Brain microvascular endothelial cell (primary cell): ENCODE measurements around the gene DPF1.

Source experiments
- DNase-seq: peaks from one replicate; pipeline ENCODE4 v3.0.0-alpha.2; 2020
- H3K27ac ChIP-seq: fragments of 250-450 bp; sonication (Bioruptor Pico); 2 replicates; pipeline ENCODE4 v1.5.1; 2020; ENCODE audit warnings: mild to moderate bottlenecking, moderate library complexity
- H3K27me3 ChIP-seq: fragments of 250-450 bp; sonication (Bioruptor Pico); replicated peaks from 2 replicates; pipeline ENCODE4 v1.5.1; 2020; ENCODE audit warnings: mild to moderate bottlenecking
- H3K36me3 ChIP-seq: fragments of 250-450 bp; sonication (Bioruptor Pico); replicated peaks from 2 replicates; pipeline ENCODE4 v1.5.1; 2020; ENCODE audit warnings: mild to moderate bottlenecking
- H3K4me3 ChIP-seq: 2 replicates; pipeline ENCODE4 v1.5.1; 2011; ENCODE audit warnings: low read depth, mild to moderate bottlenecking, control low read depth, low read length, moderate library complexity
- in situ Hi-C: cut with HindIII; loops from 2 replicates; pipeline ENCODE4 v1.10.0; 2017; ENCODE audit warnings: low sequenced_read_pairs, low pct_ligation_motif_present
- TF ChIP-seq, protein P1 (sequence below): IDR thresholded peaks from 2 replicates; pipeline ENCODE4 v1.5.1; 2011; ENCODE audit warnings: low read depth, mild to moderate bottlenecking, moderate library complexity, low read length, control low read depth, inconsistent platforms; ENCODE audit errors: missing control alignments

The DPF1 gene

DNA sequence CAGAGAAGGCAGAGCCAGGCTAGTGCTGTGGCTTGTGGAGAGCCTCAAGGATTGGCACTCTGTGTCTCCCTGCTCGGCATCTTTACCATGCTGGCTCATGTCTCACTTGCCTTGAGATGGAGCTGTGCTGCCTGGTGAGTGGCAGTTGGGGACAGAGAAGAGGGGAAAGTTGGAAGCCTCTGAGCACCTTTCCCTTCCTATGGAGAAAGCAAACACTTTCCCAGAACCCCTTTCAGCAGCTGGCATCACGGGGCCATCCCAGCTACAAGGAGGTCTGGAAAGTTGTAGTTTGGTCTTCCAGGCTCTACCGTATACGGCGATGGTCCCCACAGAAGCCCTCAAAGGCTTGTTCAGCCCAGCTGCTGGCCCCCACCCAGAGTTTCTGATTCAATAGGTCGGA, 58.7 kb downstream of the DPF1 start:
- in situ Hi-C loops = no loop called here
- Histone ChIP-seq H3K27me3 (no peaks in the 10 kb centered on the region), H3K27ac (no peak overlapping the region), H3K36me3 (peaks cover 58% of the 10 kb centered on the region), H3K4me3 (no peak overlapping the region)
- TF ChIP-seq, protein P1, sequence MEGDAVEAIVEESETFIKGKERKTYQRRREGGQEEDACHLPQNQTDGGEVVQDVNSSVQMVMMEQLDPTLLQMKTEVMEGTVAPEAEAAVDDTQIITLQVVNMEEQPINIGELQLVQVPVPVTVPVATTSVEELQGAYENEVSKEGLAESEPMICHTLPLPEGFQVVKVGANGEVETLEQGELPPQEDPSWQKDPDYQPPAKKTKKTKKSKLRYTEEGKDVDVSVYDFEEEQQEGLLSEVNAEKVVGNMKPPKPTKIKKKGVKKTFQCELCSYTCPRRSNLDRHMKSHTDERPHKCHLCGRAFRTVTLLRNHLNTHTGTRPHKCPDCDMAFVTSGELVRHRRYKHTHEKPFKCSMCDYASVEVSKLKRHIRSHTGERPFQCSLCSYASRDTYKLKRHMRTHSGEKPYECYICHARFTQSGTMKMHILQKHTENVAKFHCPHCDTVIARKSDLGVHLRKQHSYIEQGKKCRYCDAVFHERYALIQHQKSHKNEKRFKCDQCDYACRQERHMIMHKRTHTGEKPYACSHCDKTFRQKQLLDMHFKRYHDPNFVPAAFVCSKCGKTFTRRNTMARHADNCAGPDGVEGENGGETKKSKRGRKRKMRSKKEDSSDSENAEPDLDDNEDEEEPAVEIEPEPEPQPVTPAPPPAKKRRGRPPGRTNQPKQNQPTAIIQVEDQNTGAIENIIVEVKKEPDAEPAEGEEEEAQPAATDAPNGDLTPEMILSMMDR = no peak
- DNase-seq = no peak

DNA sequence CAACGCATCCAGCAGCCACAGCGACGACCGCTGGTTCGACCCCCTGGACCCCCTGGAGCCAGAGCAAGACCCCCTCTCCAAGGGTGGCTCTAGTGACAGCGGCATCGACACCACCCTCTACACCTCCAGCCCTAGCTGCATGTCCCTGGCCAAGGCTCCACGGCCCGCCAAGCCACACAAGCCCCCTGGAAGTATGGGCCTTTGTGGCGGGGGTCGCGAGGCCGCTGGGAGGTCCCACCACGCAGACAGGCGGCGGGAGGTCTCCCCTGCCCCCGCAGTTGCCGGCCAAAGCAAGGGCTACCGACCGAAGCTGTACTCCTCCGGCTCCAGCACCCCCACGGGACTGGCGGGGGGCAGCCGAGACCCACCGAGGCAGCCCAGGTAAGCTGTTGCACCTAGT, 59.5 kb downstream of the DPF1 start:
- H3K27me3 ChIP-seq = no peaks in the 10 kb centered on the region
- peaks cover 60% of the 10 kb centered on the region for H3K36me3 ChIP-seq
- H3K4me3 ChIP-seq = no peak overlapping the region
- in situ Hi-C loops = no loop called here
- TF ChIP-seq, protein P1 = no peak
- DNase-seq = no peak
- H3K27ac ChIP-seq = no peak overlapping the region

DNA sequence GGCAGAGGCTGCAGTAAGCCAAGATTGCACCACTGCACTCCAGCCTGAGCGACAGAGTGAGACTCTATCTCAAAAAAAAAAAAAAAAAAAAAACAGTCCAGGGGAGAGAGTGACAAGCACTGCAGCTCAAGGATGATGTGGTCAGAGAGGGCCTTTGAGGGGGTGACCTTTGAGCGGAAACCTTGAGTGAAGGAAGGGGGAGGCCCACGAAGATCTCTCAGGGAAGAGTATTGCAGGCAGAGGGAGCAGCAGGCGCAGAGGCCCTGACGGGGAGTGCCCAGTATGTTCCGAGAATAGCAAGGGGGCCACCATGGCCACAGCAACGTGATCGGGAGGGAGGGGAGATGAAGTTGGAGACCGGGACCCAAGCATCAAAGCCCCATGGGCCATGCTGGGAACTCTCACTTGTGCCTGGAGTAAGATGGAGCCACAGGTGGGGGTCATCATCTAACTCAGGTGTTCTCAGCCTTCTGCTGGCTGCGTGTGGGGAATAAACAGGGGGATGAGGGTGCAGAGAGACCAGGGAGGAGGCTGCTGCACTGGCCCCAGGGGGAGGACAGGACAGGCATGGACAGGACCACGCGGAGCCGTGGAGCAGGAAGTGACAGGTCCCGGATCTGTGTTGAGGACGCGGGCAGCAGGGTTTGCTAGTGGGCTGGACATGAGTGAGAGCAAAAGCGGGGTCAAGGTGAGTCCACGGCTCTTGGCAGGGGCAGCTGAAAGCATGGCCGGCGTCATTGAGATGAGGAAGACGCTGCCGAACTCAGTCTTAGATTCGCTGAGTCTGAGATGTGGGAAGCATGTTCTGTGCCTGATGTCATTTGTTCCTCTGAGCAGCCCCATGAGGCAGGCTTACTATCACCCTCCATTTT, 60.4 kb downstream of the DPF1 start:
- no peak overlapping the region for H3K27ac ChIP-seq
- TF ChIP-seq, protein P1 = no peak
- no peaks in the 10 kb centered on the region for H3K27me3 ChIP-seq
- DNase-seq = no peak
- in situ Hi-C loops = no loop called here
- H3K4me3 ChIP-seq = no peak overlapping the region
- peaks cover 60% of the 10 kb centered on the region for H3K36me3 ChIP-seq

DNA sequence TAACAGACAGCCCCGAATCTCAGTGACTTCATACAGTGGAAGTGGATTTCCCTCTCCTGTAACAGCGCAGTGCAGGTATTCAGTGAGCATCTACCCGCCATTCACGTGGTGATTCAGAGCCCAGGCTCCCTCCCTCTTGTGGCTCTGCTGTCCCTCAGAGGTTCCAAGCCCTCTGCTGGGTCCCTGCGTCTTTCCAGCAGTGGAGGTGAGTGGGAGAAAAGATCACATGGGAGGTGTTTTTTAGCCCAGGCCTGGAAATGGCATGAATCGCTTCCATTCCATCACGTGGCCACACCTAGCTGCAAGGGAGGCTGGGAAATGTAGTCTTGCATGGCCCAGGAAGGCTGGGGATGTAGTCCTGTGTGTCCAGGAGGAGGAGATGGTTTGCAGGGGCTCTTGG, 61.4 kb downstream of the DPF1 start:
- no peak overlapping the region for H3K27ac ChIP-seq
- peaks cover 57% of the 10 kb centered on the region for H3K36me3 ChIP-seq
- no peaks in the 10 kb centered on the region for H3K27me3 ChIP-seq
- no peak overlapping the region for H3K4me3 ChIP-seq
- no peak for DNase-seq
- in situ Hi-C loops = no loop called here
- TF ChIP-seq, protein P1 = no peak

DNA sequence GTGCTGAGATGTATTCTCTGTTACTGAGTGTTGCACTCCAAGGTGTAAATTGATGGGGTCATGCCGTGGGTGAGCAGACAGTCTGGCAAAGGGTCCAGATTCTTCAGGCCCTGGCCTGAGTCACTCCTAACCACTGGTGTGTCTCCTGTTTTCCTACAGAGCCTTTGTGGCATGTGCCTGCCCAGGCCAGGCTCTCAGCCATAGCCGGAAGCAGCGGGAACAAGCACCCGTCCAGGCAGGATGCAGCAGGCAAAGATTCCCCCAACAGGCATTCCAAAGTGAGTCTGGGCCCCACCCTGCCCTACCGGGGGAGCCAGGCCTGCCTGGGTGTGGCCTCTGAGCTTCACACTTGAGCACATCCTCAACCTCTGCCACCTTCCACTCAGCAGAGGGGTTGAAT, 61.9 kb downstream of the DPF1 start:
- in situ Hi-C loops = no loop called here
- no peak for DNase-seq
- no peak overlapping the region for H3K4me3 ChIP-seq

More for the DNA sequence above, 61.9 kb downstream of the DPF1 start:
- H3K36me3 ChIP-seq = peaks cover 54% of the 10 kb centered on the region
- TF ChIP-seq, protein P1 = no peak
- no peaks in the 10 kb centered on the region for H3K27me3 ChIP-seq
- H3K27ac ChIP-seq = no peak overlapping the region
